ENCODE results near the gene OSBPL1A. TPM values are rescaled to one million over a fixed set of nuclear protein-coding genes. Genes with fewer than 3 reads are reported as not detected.

OSBPL1A gene
- polyA plus RNA-seq, 2 of the 4 experiments (the other 2 are of a cell fraction): 10.5 to 22.1 TPM

GRCh38 chr18:24270937-24271380 lies 126.7 kb downstream of the OSBPL1A start:
- H3K9me3 ChIP-seq: no peaks in the 10 kb centered on the region
- FAIRE-seq (no peak), DNase-seq (ENCODE audit: low read depth in 1 of 2, low spot score in 1 of 2) (peak in 1 of 2 experiments; percentile 29)

GRCh38 chr18:24270358-24270936 lies 127.2 kb downstream of the OSBPL1A start:
- Histone ChIP-seq H3K9me3 (no peaks in the 10 kb centered on the region), H3K4me2 (peak overlapping the region; percentile 100), H3K4me3 (peak overlapping the region; percentile 80), H3K27ac (peak overlapping the region; percentile 88 to 97; a peak in 4 of 6 replicates), H3K4me1 (peaks cover 19% of the 10 kb centered on the region; the same call in 2 of the 3 replicates)
- ATAC-seq (no peak), DNase-seq (ENCODE audit: low read depth in 1 of 2, low spot score in 1 of 2) (no peak), FAIRE-seq (no peak)
- no peak for TF ChIP-seq EHMT2 (IDR thresholded peaks at IDR 0.05; ENCODE audit: low read depth)
- no peak for TF ChIP-seq ZC3H11A (IDR thresholded peaks at IDR 0.05)
- no peak for TF ChIP-seq TFCP2L1 (CRISPR knock-in tag; IDR thresholded peaks at IDR 0.05)
- no peak for TF ChIP-seq ZNF302 (CRISPR knock-in tag; IDR thresholded peaks at IDR 0.05)
- TF ChIP-seq, protein P1, sequence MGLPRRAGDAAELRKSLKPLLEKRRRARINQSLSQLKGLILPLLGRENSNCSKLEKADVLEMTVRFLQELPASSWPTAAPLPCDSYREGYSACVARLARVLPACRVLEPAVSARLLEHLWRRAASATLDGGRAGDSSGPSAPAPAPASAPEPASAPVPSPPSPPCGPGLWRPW (IDR thresholded peaks at IDR 0.05): no peak
- no peak for TF ChIP-seq NPAS2 (CRISPR knock-in tag; IDR thresholded peaks at IDR 0.05; ENCODE audit: borderline replicate concordance)
- TF ChIP-seq JUN (IDR thresholded peaks at IDR 0.05): no peak
- TF ChIP-seq REST (IDR thresholded peaks at IDR 0.05): no peak
- no peak for TF ChIP-seq NFE2L2 (conservative IDR thresholded peaks at IDR 0.05; ENCODE audit: low read length)
- TF ChIP-seq PHF8 (IDR thresholded peaks at IDR 0.05; ENCODE audit: borderline replicate concordance, low read depth): no peak
- no peak for TF ChIP-seq MAFK (IDR thresholded peaks at IDR 0.05; ENCODE audit: partially characterized antibody)
- TF ChIP-seq FOSB (CRISPR knock-in tag; IDR thresholded peaks at IDR 0.05): no peak
- TF ChIP-seq RARB (CRISPR knock-in tag; IDR thresholded peaks at IDR 0.05): no peak
- TF ChIP-seq SREBF2 (IDR thresholded peaks at IDR 0.05): no peak
- TF ChIP-seq FOSL2 (IDR thresholded peaks at IDR 0.05): no peak
- TF ChIP-seq FOSL2 (CRISPR knock-in tag; IDR thresholded peaks at IDR 0.05): no peak
- TF ChIP-seq FOXS1 (CRISPR knock-in tag; IDR thresholded peaks at IDR 0.05): no peak
- CTCF ChIA-PET: interaction anchor here (2.5 kb wide), 1 partner anchor 94 kb away, joined by 6 read pairs; no protein-coding TSS in a partner anchor
- 39% methylated on average over 4 of the region's 4 CpGs for WGBS (ENCODE audit: missing lambda C conversion rate)
- POLR2A ChIA-PET: interaction anchor here (0.6 to 3.2 kb wide), 2 partner anchors 88 to 131 kb away, joined by 4 to 28 read pairs; partner anchors contain the start of gene CABYR

More at GRCh38 chr18:24270937-24271380, 126.7 kb downstream of the OSBPL1A start:
- POLR2A ChIA-PET: interaction anchor here (1.5 to 3.2 kb wide), 2 partner anchors 94 to 132 kb away, joined by 7 to 28 read pairs; partner anchors contain the start of gene CABYR
- peak overlapping the region; percentile 88 to 97 for H3K27ac ChIP-seq
- CTCF ChIA-PET: interaction anchor here (2.2 to 2.5 kb wide), 2 partner anchors 9 to 95 kb away, joined by 6 read pairs; no protein-coding TSS in a partner anchor
- peak overlapping the region; percentile 100 for H3K4me2 ChIP-seq
- 3% methylated on average over 9 of the region's 9 CpGs for WGBS (ENCODE audit: missing lambda C conversion rate)
- peak; percentile 32 to 71; a peak in 5 of 6 replicates for ATAC-seq
- H3K4me3 ChIP-seq: peak overlapping the region; percentile 80
- H3K4me1 ChIP-seq: peaks cover 19% of the 10 kb centered on the region; the same call in 2 of the 3 replicates
- TF ChIP-seq HOXA7 (CRISPR knock-in tag; IDR thresholded peaks at IDR 0.05) (no peak), NFE2L2 (conservative IDR thresholded peaks at IDR 0.05; ENCODE audit: low read length) (no peak)
